ENCODE measurements around the gene DACH1.

The DACH1 gene

DNA sequence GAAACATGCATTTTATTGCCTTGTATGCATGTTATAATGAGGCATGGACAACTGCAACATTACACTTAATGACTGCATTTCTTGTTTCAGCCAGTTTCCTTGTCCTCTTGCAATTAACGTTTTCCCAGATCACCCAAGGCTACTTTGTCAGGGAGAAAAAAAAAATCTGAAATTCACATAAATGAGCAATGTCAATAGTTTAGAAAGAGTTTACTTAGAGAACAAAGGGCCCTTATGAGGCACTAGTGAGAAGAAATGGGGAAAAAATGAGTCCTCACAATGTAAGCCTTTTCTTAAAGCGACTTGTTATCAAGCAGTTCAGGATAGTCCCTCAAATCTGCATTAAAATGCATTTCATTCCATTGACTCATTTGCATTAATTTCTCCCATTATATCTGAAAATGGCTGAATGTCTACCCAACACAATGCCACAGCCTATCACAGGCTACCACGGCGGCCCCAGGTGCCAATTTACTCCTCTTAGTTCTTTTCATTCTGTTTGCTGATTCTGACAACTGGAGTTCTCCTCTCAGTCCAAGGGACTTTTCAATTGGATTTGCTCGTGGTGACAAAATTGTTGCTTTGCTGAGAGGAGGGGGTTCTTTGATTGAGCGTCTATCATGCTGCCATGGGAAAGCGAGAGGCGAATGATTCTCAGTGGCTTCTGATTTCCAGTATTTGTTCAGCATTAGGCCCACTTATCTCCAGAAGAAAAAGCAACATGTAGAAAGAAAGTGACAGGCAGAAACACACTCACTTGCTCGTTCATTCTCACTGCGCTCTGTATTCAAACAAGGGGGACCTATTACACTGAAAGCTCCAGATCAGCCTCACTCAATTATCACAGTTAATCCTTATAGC is 107.1 kb downstream of the DACH1 start:
- ATAC-seq, result no peak
- TF ChIP-seq ARNTL (CRISPR knock-in tag; IDR thresholded peaks at IDR 0.05; ENCODE audit: borderline replicate concordance, low read depth), result no peak
- no peak for TF ChIP-seq SNAI2 (CRISPR knock-in tag; IDR thresholded peaks at IDR 0.05)
- TF ChIP-seq, protein P1, sequence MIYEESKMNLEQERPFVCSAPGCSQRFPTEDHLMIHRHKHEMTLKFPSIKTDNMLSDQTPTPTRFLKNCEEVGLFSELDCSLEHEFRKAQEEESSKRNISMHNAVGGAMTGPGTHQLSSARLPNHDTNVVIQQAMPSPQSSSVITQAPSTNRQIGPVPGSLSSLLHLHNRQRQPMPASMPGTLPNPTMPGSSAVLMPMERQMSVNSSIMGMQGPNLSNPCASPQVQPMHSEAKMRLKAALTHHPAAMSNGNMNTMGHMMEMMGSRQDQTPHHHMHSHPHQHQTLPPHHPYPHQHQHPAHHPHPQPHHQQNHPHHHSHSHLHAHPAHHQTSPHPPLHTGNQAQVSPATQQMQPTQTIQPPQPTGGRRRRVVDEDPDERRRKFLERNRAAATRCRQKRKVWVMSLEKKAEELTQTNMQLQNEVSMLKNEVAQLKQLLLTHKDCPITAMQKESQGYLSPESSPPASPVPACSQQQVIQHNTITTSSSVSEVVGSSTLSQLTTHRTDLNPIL (CRISPR knock-in tag; IDR thresholded peaks at IDR 0.05; ENCODE audit: low read depth), result no peak
- TF ChIP-seq BACH2 (CRISPR knock-in tag; IDR thresholded peaks at IDR 0.05; ENCODE audit: borderline replicate concordance), result no peak
- TF ChIP-seq ZNF8 (CRISPR knock-in tag; IDR thresholded peaks at IDR 0.05), result no peak
- TF ChIP-seq, protein P2, sequence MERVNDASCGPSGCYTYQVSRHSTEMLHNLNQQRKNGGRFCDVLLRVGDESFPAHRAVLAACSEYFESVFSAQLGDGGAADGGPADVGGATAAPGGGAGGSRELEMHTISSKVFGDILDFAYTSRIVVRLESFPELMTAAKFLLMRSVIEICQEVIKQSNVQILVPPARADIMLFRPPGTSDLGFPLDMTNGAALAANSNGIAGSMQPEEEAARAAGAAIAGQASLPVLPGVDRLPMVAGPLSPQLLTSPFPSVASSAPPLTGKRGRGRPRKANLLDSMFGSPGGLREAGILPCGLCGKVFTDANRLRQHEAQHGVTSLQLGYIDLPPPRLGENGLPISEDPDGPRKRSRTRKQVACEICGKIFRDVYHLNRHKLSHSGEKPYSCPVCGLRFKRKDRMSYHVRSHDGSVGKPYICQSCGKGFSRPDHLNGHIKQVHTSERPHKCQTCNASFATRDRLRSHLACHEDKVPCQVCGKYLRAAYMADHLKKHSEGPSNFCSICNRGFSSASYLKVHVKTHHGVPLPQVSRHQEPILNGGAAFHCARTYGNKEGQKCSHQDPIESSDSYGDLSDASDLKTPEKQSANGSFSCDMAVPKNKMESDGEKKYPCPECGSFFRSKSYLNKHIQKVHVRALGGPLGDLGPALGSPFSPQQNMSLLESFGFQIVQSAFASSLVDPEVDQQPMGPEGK (CRISPR knock-in tag; IDR thresholded peaks at IDR 0.05; ENCODE audit: borderline replicate concordance), result no peak

DNA sequence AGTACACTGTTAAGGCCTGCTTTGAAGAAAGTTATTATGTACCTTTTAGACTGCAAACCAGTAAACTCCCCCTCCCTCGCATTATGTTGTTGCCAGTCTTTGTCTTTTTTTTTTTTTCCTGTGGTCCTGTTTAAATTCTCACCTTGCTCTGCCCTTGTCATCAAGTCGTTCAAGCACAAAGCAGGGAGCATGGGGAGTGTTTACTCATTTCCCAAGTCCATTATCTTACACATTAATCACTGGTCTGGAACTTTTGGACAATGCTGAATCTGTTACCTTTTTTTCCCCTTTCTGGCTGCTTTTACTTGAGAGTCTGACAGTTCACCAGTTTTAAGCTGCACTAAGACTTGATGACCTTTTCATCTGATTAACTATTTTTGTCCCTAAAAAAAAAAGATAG is 108.2 kb downstream of the DACH1 start:
- TF ChIP-seq SNAI2 (CRISPR knock-in tag; IDR thresholded peaks at IDR 0.05) (no peak), ARNTL (CRISPR knock-in tag; IDR thresholded peaks at IDR 0.05; ENCODE audit: borderline replicate concordance, low read depth) (no peak), CSDC2 (CRISPR knock-in tag; IDR thresholded peaks at IDR 0.05) (no peak), ZC3H10 (CRISPR knock-in tag; IDR thresholded peaks at IDR 0.05) (no peak), ZFP3 (CRISPR knock-in tag; IDR thresholded peaks at IDR 0.05) (no peak), GLIS3 (CRISPR knock-in tag; IDR thresholded peaks at IDR 0.05) (no peak), ZNF8 (CRISPR knock-in tag; IDR thresholded peaks at IDR 0.05) (no peak), OSR1 (CRISPR knock-in tag; IDR thresholded peaks at IDR 0.05) (no peak), TOX (CRISPR knock-in tag; IDR thresholded peaks at IDR 0.05; ENCODE audit: borderline replicate concordance) (no peak), ZFP30 (CRISPR knock-in tag; IDR thresholded peaks at IDR 0.05) (no peak), RARB (CRISPR knock-in tag; IDR thresholded peaks at IDR 0.05) (no peak), TCF4 (CRISPR knock-in tag; IDR thresholded peaks at IDR 0.05; ENCODE audit: borderline replicate concordance) (no peak), ISL1 (CRISPR knock-in tag; IDR thresholded peaks at IDR 0.05) (no peak), ESRRG (CRISPR knock-in tag; IDR thresholded peaks at IDR 0.05) (no peak), ZNF565 (CRISPR knock-in tag; conservative IDR thresholded peaks at IDR 0.05; ENCODE audit: low read depth) (no peak)
- TF ChIP-seq, protein P1 (CRISPR knock-in tag; IDR thresholded peaks at IDR 0.05; ENCODE audit: low read depth), result no peak
- ATAC-seq, result no peak

DNA sequence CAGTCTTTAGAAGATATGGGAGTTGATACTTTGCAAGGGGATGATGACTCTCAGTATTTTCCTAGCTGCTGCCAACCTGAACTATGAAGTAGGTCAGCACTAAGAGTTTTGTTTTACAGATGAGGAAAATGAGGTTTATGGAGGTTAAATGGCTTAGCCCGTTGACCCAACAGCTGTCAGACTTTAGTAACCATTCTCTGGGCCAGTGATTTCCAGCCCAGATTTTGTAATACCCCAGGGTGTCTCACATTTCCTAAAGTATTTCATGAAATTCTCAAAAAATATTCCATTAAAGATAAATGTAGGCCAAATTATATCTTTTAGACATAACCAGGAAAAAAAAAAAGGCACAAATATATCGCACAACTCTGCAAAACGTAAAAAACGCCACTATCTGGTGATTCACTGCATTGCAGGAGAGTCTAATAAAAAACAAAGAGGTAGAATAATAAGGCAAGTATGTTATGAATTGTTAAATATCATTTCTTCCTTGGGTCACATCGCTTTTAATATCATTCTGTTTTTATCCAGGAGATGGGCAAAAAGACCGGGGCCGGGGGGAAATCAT is 112.5 kb downstream of the DACH1 start:
- TF ChIP-seq ARNTL (CRISPR knock-in tag; IDR thresholded peaks at IDR 0.05; ENCODE audit: borderline replicate concordance, low read depth) (no peak), ISL1 (CRISPR knock-in tag; IDR thresholded peaks at IDR 0.05) (no peak), ZNF8 (CRISPR knock-in tag; IDR thresholded peaks at IDR 0.05) (no peak), BACH2 (CRISPR knock-in tag; IDR thresholded peaks at IDR 0.05; ENCODE audit: borderline replicate concordance) (no peak), PPARA (CRISPR knock-in tag; IDR thresholded peaks at IDR 0.05; ENCODE audit: borderline replicate concordance) (no peak), OSR1 (CRISPR knock-in tag; IDR thresholded peaks at IDR 0.05) (no peak), ZFP30 (CRISPR knock-in tag; IDR thresholded peaks at IDR 0.05) (no peak), ZNF70 (CRISPR knock-in tag; IDR thresholded peaks at IDR 0.05) (no peak), RARB (CRISPR knock-in tag; IDR thresholded peaks at IDR 0.05) (no peak), ZFP3 (CRISPR knock-in tag; IDR thresholded peaks at IDR 0.05) (no peak), GLIS3 (CRISPR knock-in tag; IDR thresholded peaks at IDR 0.05) (no peak), ESRRG (CRISPR knock-in tag; IDR thresholded peaks at IDR 0.05) (no peak)
- TF ChIP-seq, protein P3, sequence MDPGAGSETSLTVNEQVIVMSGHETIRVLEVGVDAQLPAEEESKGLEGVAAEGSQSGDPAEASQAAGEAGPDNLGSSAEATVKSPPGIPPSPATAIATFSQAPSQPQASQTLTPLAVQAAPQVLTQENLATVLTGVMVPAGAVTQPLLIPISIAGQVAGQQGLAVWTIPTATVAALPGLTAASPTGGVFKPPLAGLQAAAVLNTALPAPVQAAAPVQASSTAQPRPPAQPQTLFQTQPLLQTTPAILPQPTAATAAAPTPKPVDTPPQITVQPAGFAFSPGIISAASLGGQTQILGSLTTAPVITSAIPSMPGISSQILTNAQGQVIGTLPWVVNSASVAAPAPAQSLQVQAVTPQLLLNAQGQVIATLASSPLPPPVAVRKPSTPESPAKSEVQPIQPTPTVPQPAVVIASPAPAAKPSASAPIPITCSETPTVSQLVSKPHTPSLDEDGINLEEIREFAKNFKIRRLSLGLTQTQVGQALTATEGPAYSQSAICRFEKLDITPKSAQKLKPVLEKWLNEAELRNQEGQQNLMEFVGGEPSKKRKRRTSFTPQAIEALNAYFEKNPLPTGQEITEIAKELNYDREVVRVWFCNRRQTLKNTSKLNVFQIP (CRISPR knock-in tag; IDR thresholded peaks at IDR 0.05; ENCODE audit: borderline replicate concordance, low read depth), result no peak
- TF ChIP-seq, protein P4, sequence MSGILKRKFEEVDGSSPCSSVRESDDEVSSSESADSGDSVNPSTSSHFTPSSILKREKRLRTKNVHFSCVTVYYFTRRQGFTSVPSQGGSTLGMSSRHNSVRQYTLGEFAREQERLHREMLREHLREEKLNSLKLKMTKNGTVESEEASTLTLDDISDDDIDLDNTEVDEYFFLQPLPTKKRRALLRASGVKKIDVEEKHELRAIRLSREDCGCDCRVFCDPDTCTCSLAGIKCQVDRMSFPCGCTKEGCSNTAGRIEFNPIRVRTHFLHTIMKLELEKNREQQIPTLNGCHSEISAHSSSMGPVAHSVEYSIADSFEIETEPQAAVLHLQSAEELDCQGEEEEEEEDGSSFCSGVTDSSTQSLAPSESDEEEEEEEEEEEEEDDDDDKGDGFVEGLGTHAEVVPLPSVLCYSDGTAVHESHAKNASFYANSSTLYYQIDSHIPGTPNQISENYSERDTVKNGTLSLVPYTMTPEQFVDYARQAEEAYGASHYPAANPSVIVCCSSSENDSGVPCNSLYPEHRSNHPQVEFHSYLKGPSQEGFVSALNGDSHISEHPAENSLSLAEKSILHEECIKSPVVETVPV (CRISPR knock-in tag; IDR thresholded peaks at IDR 0.05), result no peak
- TF ChIP-seq, protein P1 (CRISPR knock-in tag; IDR thresholded peaks at IDR 0.05; ENCODE audit: low read depth), result no peak
- ATAC-seq, result no peak

Measured in SK-N-SH treated with all-trans-retinoic acid at 6 μM for 48 hours (cell line).